Gastroesophageal sphincter (tissue), 4 donors: Measurements from ENCODE around the gene SLC4A5. TPM values are rescaled to one million over a fixed set of nuclear protein-coding genes. Genes with fewer than 3 reads are reported as not detected.

ENCODE experiments used
- ATAC-seq: fragments of 150-250 bp; one replicate; pipeline ENCODE4 v1.9.1; 2016; ENCODE audit warnings: mild to moderate bottlenecking, moderate library complexity
- H3K27ac ChIP-seq, 4 donors: fragments of 200-600 bp; sonication (generic) in 3 of 4; 1 replicate in 3 of 4; 2 replicates in 1 of 4; pipeline ENCODE4 v1.5.1; 2016 to 2019
- H3K27me3 ChIP-seq: fragments of 200-600 bp; sonication (generic); one replicate; pipeline ENCODE4 v1.5.1; 2019
- H3K36me3 ChIP-seq, 2 donors: fragments of 200-600 bp; sonication (generic); one replicate each; pipeline ENCODE4 v1.5.1; 2019; ENCODE audit warnings: control low read depth in 1 of 2
- H3K4me1 ChIP-seq, 3 donors: fragments of 200-600 bp; sonication (generic); 1 replicate in 2 of 3; 2 replicates in 1 of 3; pipeline ENCODE4 v1.5.1; 2016 to 2019; ENCODE audit warnings: control low read depth in 2 of 3
- H3K4me3 ChIP-seq, 2 donors: fragments of 200-600 bp; sonication (generic); one replicate each; pipeline ENCODE4 v1.5.1; 2019; ENCODE audit warnings: mild to moderate bottlenecking in 1 of 2, moderate library complexity in 1 of 2
- H3K9me3 ChIP-seq, 3 donors: fragments of 200-600 bp; sonication (generic); one replicate each; pipeline ENCODE4 v1.5.1; 2017 to 2019; ENCODE audit warnings: control low read depth in 2 of 3
- EP300 ChIP-seq: sonication (generic); formaldehyde crosslinking; IDR thresholded peaks from one replicate; pipeline ENCODE4 v1.6.1; 2017; ENCODE audit warnings: antibody characterized with exemption, mild to moderate bottlenecking
- POLR2A ChIP-seq, 2 donors: fragments of 450-650 bp; IDR thresholded peaks; one replicate each; pipeline ENCODE4 v1.6.1; 2017; ENCODE audit warnings: antibody characterized with exemption in 2 of 2, mild to moderate bottlenecking in 2 of 2, moderate library complexity in 1 of 2
- POLR2AphosphoS5 ChIP-seq: sonication (generic); formaldehyde crosslinking; IDR thresholded peaks from one replicate; pipeline ENCODE4 v1.6.1; 2017; ENCODE audit warnings: antibody characterized with exemption
- WGBS, 2 donors: methylation state at CpG; one replicate each; pipeline ENCODE4 v1.1.5; 2018; ENCODE audit warnings: low coverage in 1 of 2; 5-methylcytosine and 5-hydroxymethylcytosine counted together
- total RNA-seq, 4 donors: library from RNA; depleted of rRNA; stranded (reverse); fragments of >200 nt; gene quantifications; one replicate each; pipeline ENCODE4 v1.1.0, GENCODE V29; 2016
- TF ChIP-seq, protein P1 (sequence below), 4 experiments: fragments of 200-600 bp in 2 of 4; fragments of 450-650 bp in 2 of 4; sonication (generic) in 1 of 4; IDR thresholded peaks; one replicate each; pipeline ENCODE4 v1.5.1; 2017 to 2019; ENCODE audit warnings: antibody characterized with exemption in 4 of 4, mild to moderate bottlenecking in 2 of 4, moderate library complexity in 2 of 4

The SLC4A5 gene
- total RNA-seq, 4 donors from 2014 or later = 1.8 to 9.4 (median 5.0) TPM

DNA sequence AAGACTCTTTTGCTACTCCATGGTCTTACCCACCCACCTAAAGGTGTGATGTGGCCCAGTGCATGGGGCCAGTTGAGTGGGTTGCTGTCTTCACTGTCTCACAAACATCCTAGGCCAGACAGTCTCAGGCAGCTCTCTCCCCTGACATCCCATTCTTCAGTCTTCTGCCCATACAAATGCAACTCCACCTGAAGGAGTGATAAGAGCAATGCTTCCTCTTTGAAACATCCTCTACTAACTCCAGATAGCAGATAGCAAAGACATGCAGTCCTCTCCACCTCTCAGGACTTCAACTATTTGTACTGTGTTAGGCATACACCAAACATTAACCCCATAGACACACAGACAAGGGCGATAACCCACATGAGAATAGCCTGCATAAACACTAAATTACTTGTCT lies 73.5 kb downstream of the SLC4A5 start:
- TF ChIP-seq EP300 = no peak
- TF ChIP-seq, protein P1, sequence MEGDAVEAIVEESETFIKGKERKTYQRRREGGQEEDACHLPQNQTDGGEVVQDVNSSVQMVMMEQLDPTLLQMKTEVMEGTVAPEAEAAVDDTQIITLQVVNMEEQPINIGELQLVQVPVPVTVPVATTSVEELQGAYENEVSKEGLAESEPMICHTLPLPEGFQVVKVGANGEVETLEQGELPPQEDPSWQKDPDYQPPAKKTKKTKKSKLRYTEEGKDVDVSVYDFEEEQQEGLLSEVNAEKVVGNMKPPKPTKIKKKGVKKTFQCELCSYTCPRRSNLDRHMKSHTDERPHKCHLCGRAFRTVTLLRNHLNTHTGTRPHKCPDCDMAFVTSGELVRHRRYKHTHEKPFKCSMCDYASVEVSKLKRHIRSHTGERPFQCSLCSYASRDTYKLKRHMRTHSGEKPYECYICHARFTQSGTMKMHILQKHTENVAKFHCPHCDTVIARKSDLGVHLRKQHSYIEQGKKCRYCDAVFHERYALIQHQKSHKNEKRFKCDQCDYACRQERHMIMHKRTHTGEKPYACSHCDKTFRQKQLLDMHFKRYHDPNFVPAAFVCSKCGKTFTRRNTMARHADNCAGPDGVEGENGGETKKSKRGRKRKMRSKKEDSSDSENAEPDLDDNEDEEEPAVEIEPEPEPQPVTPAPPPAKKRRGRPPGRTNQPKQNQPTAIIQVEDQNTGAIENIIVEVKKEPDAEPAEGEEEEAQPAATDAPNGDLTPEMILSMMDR (IDR thresholded peaks at IDR 0.05) = no peak
- no peak for TF ChIP-seq POLR2A (IDR thresholded peaks at IDR 0.05)
- no peak for TF ChIP-seq POLR2AphosphoS5
- H3K4me3 ChIP-seq = no peak overlapping the region
- ATAC-seq = no peak
- no peaks in the 10 kb centered on the region for H3K27me3 ChIP-seq
- H3K9me3 ChIP-seq = no peaks in the 10 kb centered on the region
- no peaks in the 10 kb centered on the region for H3K4me1 ChIP-seq
- H3K27ac ChIP-seq = no peak overlapping the region
- 91 to 100% methylated on average over 1 of the region's 1 CpG for WGBS, 2 donors
- H3K36me3 ChIP-seq = no peaks in the 10 kb centered on the region

DNA sequence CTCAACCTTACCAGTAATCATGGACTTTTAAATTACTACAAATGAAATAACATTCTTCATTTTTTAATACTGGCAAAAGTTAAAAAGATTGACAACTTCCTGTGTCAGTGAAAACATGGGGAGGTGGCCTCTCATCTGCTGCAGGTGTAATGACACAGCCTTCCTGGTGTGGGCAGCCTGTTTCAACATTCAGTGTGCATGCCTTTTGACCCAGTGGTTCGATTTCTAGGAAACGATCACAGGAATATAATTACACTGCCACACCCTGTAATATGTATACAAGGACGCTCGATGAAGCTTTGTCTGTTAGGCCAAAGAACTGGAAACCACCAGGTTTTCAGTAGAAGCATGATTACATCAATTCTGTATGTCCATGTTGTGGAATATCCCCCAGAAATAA lies 76.1 kb downstream of the SLC4A5 start:
- WGBS, 2 donors = 49 to 51% methylated on average over 4 of the region's 4 CpGs
- H3K9me3 ChIP-seq = no peaks in the 10 kb centered on the region
- ATAC-seq = no peak
- no peaks in the 10 kb centered on the region for H3K4me1 ChIP-seq
- peaks cover 0 to 13% of the 10 kb centered on the region in 2 donors for H3K36me3 ChIP-seq
- TF ChIP-seq POLR2A (IDR thresholded peaks at IDR 0.05) = no peak
- no peak overlapping the region for H3K27ac ChIP-seq
- no peaks in the 10 kb centered on the region for H3K27me3 ChIP-seq
- H3K4me3 ChIP-seq = no peak overlapping the region

DNA sequence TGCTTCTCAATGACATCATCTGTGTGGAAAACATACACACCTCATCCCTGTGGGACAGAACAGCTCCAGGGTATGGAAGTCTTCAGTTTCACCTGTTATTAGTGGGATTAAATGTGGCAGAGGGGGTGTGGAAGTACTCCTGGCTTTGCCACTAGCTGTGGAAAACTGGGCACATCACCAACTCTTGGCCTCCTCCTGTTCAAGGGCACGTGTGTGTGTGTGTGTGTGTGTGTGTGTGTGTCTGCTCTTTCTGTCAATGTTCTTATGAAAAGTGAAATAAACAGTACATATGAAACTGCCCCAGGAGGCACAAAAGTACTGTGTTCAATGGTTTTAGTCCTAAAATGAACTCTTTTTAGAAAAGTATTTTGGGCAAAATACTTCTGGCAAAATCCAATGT lies 78.9 kb downstream of the SLC4A5 start:
- Histone ChIP-seq H3K4me1 (no peaks in the 10 kb centered on the region), H3K9me3 (no peaks in the 10 kb centered on the region), H3K27ac (no peak overlapping the region), H3K27me3 (no peaks in the 10 kb centered on the region), H3K36me3 (peaks cover 0 to 15% of the 10 kb centered on the region in 2 donors), H3K4me3 (no peak overlapping the region)
- TF ChIP-seq POLR2AphosphoS5 = no peak
- WGBS, 2 donors = 25% methylated on average over 1 of the region's 1 CpG; no CpG with 5 or more reads in 1 of the 2 donors
- ATAC-seq = no peak

DNA sequence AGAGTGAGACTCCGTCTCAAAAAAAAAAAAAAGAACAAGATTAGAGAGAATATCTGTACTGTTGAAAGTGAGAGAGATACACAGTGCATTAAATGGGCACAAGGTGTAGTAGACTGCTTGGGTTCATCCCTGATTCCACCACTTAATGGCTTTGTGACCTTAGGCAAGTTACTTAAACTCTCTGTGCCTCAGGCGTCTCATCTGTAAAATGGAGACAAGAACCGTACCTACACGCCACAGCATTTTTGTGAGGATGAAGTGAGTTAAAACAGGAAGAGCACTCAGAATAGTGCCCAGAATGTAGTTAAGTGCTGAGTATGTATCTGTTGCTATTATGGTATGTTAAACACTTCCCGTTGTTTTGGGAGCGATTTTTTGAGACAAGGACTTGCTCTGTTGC lies 80.5 kb downstream of the SLC4A5 start:
- Histone ChIP-seq H3K9me3 (no peaks in the 10 kb centered on the region), H3K27me3 (no peaks in the 10 kb centered on the region), H3K36me3 (peaks cover 0 to 31% of the 10 kb centered on the region in 2 donors), H3K4me3 (no peak overlapping the region), H3K4me1 (no peaks in the 10 kb centered on the region), H3K27ac (no peak overlapping the region)
- 86 to 87% methylated on average over 6 of the region's 6 CpGs for WGBS, 2 donors
- ATAC-seq = no peak
- TF ChIP-seq POLR2AphosphoS5 = no peak
- no peak for TF ChIP-seq EP300
- no peak for TF ChIP-seq POLR2A (IDR thresholded peaks at IDR 0.05)
- TF ChIP-seq, protein P1 (IDR thresholded peaks at IDR 0.05) = no peak

DNA sequence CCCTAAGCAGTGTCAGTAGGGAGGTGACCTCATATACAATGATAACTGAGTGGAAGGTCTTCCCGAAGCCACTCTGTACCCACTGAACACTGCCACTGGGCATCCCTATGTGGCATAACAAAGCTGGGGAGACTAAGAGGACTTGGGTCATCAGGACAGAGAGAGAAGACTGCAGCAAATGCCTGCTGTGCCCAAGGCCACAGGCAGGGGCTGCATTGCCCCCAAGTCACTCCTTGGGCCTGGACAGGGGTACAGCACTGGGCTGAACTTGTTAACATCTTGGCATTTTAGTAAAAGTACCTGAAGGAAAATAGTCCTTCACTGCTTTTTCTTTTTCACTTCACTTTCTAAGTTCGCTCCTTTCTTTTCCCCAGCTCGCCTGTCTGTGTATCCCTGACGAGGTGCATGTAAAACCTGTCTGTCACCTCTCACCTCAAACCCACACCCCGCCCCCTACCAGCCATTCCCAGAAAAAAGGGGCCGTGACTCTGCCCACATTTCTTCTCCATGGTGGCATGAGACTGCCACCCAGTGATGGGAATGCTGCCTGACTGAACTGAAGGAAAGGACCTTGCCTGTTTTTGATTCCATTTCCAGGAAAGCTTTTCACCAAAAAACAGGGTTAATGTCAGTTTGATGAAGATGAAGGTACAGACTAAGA lies 81.9 kb downstream of the SLC4A5 start:
- Histone ChIP-seq H3K36me3 (peaks cover 0 to 37% of the 10 kb centered on the region in 2 donors), H3K9me3 (no peaks in the 10 kb centered on the region), H3K27me3 (no peaks in the 10 kb centered on the region), H3K27ac (no peak overlapping the region), H3K4me1 (no peaks in the 10 kb centered on the region), H3K4me3 (no peak overlapping the region)
- ATAC-seq = no peak
- WGBS, 2 donors = 32 to 44% methylated on average over 5 of the region's 6 CpGs
- no peak for TF ChIP-seq EP300
- TF ChIP-seq, protein P1 (IDR thresholded peaks at IDR 0.05) = peak in 3 of 4 experiments; percentile 26 to 46 (median 26)

DNA sequence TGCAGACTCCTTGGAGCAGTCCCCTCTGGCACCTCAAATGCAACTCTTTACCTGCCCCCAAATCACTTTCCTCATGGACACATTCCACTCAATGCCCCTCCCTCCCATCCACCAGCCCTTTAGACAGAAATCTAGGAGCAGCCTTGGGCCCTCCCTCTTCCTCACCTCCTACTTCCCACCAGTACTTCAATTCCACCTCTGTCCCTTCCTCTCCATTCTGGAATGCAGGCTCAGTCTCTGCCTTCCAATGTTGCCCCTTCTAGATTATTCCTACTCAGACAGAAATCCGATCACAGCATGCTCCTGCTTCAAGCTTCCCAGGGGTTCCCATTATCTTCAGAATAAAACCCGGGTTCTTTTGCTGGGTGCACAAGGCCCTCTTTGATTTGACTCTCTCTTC lies 82.7 kb downstream of the SLC4A5 start:
- ATAC-seq = no peak
- Histone ChIP-seq H3K4me1 (no peaks in the 10 kb centered on the region), H3K27me3 (no peaks in the 10 kb centered on the region), H3K27ac (no peak overlapping the region), H3K4me3 (no peak overlapping the region), H3K36me3 (peaks cover 0 to 43% of the 10 kb centered on the region in 2 donors), H3K9me3 (no peaks in the 10 kb centered on the region)
- 66 to 86% methylated on average over 2 of the region's 2 CpGs for WGBS, 2 donors
- no peak for TF ChIP-seq POLR2AphosphoS5
- TF ChIP-seq EP300 = no peak
- TF ChIP-seq, protein P1 (IDR thresholded peaks at IDR 0.05) = no peak
- no peak for TF ChIP-seq POLR2A (IDR thresholded peaks at IDR 0.05)
